Right lobe of liver (tissue), 4 donors: ENCODE measurements around the gene TMEM132D.

Source experiments
- CTCF ChIP-seq, 4 donors: fragments of 200-600 bp in 3 of 4; fragments of 450-650 bp in 1 of 4; IDR thresholded peaks; one replicate each; pipeline versions ENCODE4 v1.5.1 to v1.8.0; 2016 to 2022; ENCODE audit warnings: antibody characterized with exemption in 4 of 4, mild to moderate bottlenecking in 2 of 4
- POLR2A ChIP-seq: fragments of 450-650 bp; IDR thresholded peaks from one replicate; pipeline ENCODE4 v1.6.1; 2017; ENCODE audit warnings: antibody characterized with exemption, mild to moderate bottlenecking
- donor health status: DM: no; HTN: no; CAD: no.
- donor health status: DM: no; HTN: no; CAD: no.
- donor health status: DM: no; HTN: yes; CAD: no.

DNA sequence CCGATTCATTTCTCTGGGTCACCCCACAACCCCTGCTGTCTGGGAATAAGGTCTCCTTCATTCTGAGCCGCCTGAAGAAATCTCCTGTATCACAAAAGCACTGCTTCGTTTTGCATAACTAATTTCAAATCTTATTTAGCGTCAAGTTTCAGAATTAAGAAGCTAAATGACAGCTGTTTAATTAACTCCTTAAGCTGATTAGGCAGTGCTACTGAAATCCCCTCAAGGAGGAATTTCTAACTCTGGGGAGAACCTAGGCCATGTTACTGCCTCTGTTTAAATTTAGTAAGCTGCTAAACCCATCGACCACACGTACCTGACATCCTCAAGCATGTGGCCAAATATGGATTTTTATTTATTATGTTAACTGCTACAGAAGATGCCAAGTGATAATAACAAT lies 677.0 kb downstream of the TMEM132D start:
- no peak for TF ChIP-seq CTCF (IDR thresholded peaks at IDR 0.05)
- TF ChIP-seq POLR2A: no peak
